OCI-LY7 (cell line): ENCODE measurements around the gene KNDC1.

Source experiments
- CTCF ChIP-seq: fragments of 200-600 bp; sonication (generic); conservative IDR thresholded peaks from 2 replicates; pipeline ENCODE4 v1.5.1; 2014; ENCODE audit warnings: mild to moderate bottlenecking, antibody characterized with exemption, low read length, moderate library complexity, mixed read lengths
- EZH2phosphoT487 ChIP-seq: fragments of 200-600 bp; sonication (generic); IDR thresholded peaks from 2 replicates; pipeline ENCODE4 v1.6.1; 2018; ENCODE audit warnings: low read depth, borderline replicate concordance, mild to moderate bottlenecking, mixed run types, antibody characterized with exemption, low read length, moderate library complexity, mixed read lengths

GRCh38 chr10:133272964-133273420, 113.0 kb downstream of the KNDC1 start:
- TF ChIP-seq CTCF (no peak), EZH2phosphoT487 (no peak)
